HCT116 (cell line): ENCODE measurements around the gene CCNL1. TPM values are rescaled to one million over a fixed set of nuclear protein-coding genes. Genes with fewer than 3 reads are reported as not detected.
A peak's percentile ranks its signal among the peaks of the same experiment; 100 is the strongest.

Experiments used
- ATAC-seq: fragments of 200-7000 bp; cut with Tn5 transposase; 2 replicates; pipeline ENCODE4 v1.9.1; 2020; ENCODE audit warnings: mild to moderate bottlenecking, moderate library complexity
- BruUV-seq: library from RNA; stranded (reverse); fragments of 400-500 nt; replicated peaks from 2 replicates; lab custom pipeline; 2021; lab: Mats Ljungman, UMichigan
- CTCF ChIA-PET: fragments of 300-600 bp; sonication (Branson Sonifier 250); formaldehyde crosslinking; loops from one replicate; lab custom pipeline; 2021; ENCODE audit warnings: antibody characterized with exemption; lab: Charles Lee
- POLR2A ChIA-PET: fragments of 300-600, 350-600 bp; sonication (Branson Sonifier 250); formaldehyde crosslinking; loops from one replicate; lab custom pipeline; 2021; ENCODE audit warnings: antibody characterized with exemption; lab: Charles Lee
- RAD21 ChIA-PET, 2 experiments: fragments of 300-600 bp; sonication (Branson Sonifier 250); formaldehyde crosslinking; loops; one replicate each; lab custom pipeline; 2023; ENCODE audit warnings: low total read pairs in 2 of 2; ENCODE audit not compliant: uncharacterized antibody in 2 of 2, unreplicated experiment in 2 of 2, low non-redundant PET in 1 of 2; lab: Charles Lee
- DNase-seq: peaks from one replicate; pipeline ENCODE4 v3.0.0-alpha.2; 2010; ENCODE audit warnings: low read depth, low spot score
- H2AFZ ChIP-seq: fragments of 200-600 bp; shearing (Covaris generic), sonication (generic); 2 replicates; pipeline ENCODE4 v1.6.1; 2017; ENCODE audit warnings: low read depth, mixed run types, mixed read lengths, antibody characterized with exemption, low read length; ENCODE audit not compliant: poor library complexity, severe bottlenecking
- H3K27ac ChIP-seq: 2 replicates; pipeline ENCODE4 v1.5.1; 2012; ENCODE audit warnings: low read depth, low read length
- H3K27me3 ChIP-seq: fragments of 200-600 bp; sonication (generic); 2 replicates; pipeline ENCODE4 v1.6.1; 2016; ENCODE audit warnings: mixed run types, low read length, mixed read lengths; ENCODE audit not compliant: insufficient read depth
- H3K36me3 ChIP-seq, 2 experiments: fragments of 200-500 bp in 1 of 2; fragments of 200-600 bp in 1 of 2; sonication (Bioruptor generic) in 1 of 2; sonication (generic) in 1 of 2; 2 replicates each; pipeline versions ENCODE4 v1.5.1 to v1.6.1; 2014 to 2016; ENCODE audit warnings: low read length in 2 of 2, inconsistent platforms in 1 of 2, mixed read lengths in 1 of 2, mixed run types in 1 of 2; ENCODE audit not compliant: insufficient read depth in 2 of 2, control insufficient read depth in 1 of 2
- H3K4me1 ChIP-seq, 2 experiments: fragments of 200-600 bp in 1 of 2; sonication (generic) in 1 of 2; 2 replicates each; pipeline versions ENCODE4 v1.5.1 to v1.6.1; 2012 to 2017; ENCODE audit warnings: low read length in 2 of 2, inconsistent platforms in 1 of 2, mild to moderate bottlenecking in 1 of 2, mixed read lengths in 1 of 2, mixed run types in 1 of 2, moderate library complexity in 1 of 2; ENCODE audit not compliant: insufficient read depth in 2 of 2, control insufficient read depth in 1 of 2
- H3K4me2 ChIP-seq: fragments of 200-600 bp; sonication (generic); 2 replicates; pipeline ENCODE4 v1.6.1; 2017; ENCODE audit warnings: mixed run types, low read length, mixed read lengths
- H3K4me3 ChIP-seq, 2 experiments: fragments of 200-600 bp in 1 of 2; sonication (generic) in 1 of 2; replicated peaks in 1 of 2; 2 replicates each; pipeline ENCODE4 v1.5.1; 2011 to 2016; ENCODE audit warnings: low read length in 2 of 2, control low read depth in 1 of 2, low read depth in 1 of 2, mild to moderate bottlenecking in 1 of 2, mixed read lengths in 1 of 2, mixed run types in 1 of 2
- H3K79me2 ChIP-seq: fragments of 200-600 bp; sonication (generic); 2 replicates; pipeline ENCODE4 v1.6.1; 2017; ENCODE audit warnings: mild to moderate bottlenecking, mixed run types, low read length, moderate library complexity, mixed read lengths; ENCODE audit not compliant: insufficient read depth
- H3K9ac ChIP-seq: fragments of 200-600 bp; sonication (generic); 2 replicates; pipeline ENCODE4 v1.6.1; 2016; ENCODE audit warnings: low read length, mixed read lengths
- H3K9me2 ChIP-seq: fragments of 200-600 bp; sonication (generic), shearing (Covaris generic); 2 replicates; pipeline ENCODE4 v1.6.1; 2017; ENCODE audit warnings: mixed run types, mild to moderate bottlenecking, moderate library complexity; ENCODE audit not compliant: insufficient read depth
- H3K9me3 ChIP-seq, 2 experiments: fragments of 200-500 bp in 1 of 2; fragments of 200-600 bp in 1 of 2; sonication (Bioruptor generic) in 1 of 2; sonication (generic) in 1 of 2; 2 replicates each; pipeline ENCODE4 v1.6.1; 2014 to 2017; ENCODE audit warnings: low read length in 2 of 2, mixed read lengths in 2 of 2, inconsistent platforms in 1 of 2, low read depth in 1 of 2, mild to moderate bottlenecking in 1 of 2, mixed run types in 1 of 2, moderate library complexity in 1 of 2; ENCODE audit not compliant: control insufficient read depth in 1 of 2, insufficient read depth in 1 of 2
- H4K20me1 ChIP-seq: fragments of 200-600 bp; sonication (generic), shearing (Covaris generic); 2 replicates; pipeline ENCODE4 v1.6.1; 2017; ENCODE audit warnings: mixed run types, mild to moderate bottlenecking, moderate library complexity; ENCODE audit not compliant: insufficient read depth
- ATF3 ChIP-seq: IDR thresholded peaks from 2 replicates; pipeline ENCODE4 v1.6.1; 2012
- CBX3 ChIP-seq: IDR thresholded peaks from 2 replicates; pipeline ENCODE4 v1.6.1; 2012; ENCODE audit warnings: low read depth
- CTCF ChIP-seq, 3 experiments: fragments of 200-600 bp in 1 of 3; sonication (generic) in 1 of 3; IDR thresholded peaks in 2 of 3; conservative IDR thresholded peaks in 1 of 3; 2 replicates each; pipeline ENCODE4 v1.5.1; 2012 to 2017; ENCODE audit warnings: low read depth in 2 of 3, low read length in 2 of 3, antibody characterized with exemption in 1 of 3, borderline replicate concordance in 1 of 3, control low read depth in 1 of 3, mild to moderate bottlenecking in 1 of 3, mixed read lengths in 1 of 3, mixed run types in 1 of 3, moderate library complexity in 1 of 3; ENCODE audit not compliant: insufficient read depth in 1 of 3
- EZH2 ChIP-seq: fragments of 200-600 bp; sonication (generic); IDR thresholded peaks from 2 replicates; pipeline ENCODE4 v1.6.1; 2017; ENCODE audit warnings: antibody characterized with exemption, mixed run types
- EZH2phosphoT487 ChIP-seq: fragments of 200-600 bp; IDR thresholded peaks from 2 replicates; pipeline ENCODE4 v1.6.1; 2018; ENCODE audit warnings: antibody characterized with exemption, borderline replicate concordance
- FOSL1 ChIP-seq: IDR thresholded peaks from 2 replicates; pipeline ENCODE4 v1.6.1; 2012; ENCODE audit warnings: low read depth
- JUND ChIP-seq: IDR thresholded peaks from 2 replicates; pipeline ENCODE4 v1.6.1; 2012
- POLR2AphosphoS5 ChIP-seq: IDR thresholded peaks from 2 replicates; pipeline ENCODE4 v1.6.1; 2011; ENCODE audit warnings: mild to moderate bottlenecking, low read depth, low read length, moderate library complexity
- RAD21 ChIP-seq: IDR thresholded peaks from 2 replicates; pipeline ENCODE4 v1.6.1; 2012; ENCODE audit warnings: low read depth, mild to moderate bottlenecking
- YY1 ChIP-seq: IDR thresholded peaks from 2 replicates; pipeline ENCODE4 v1.6.1; 2011; ENCODE audit warnings: low read length, low read depth, moderate library complexity, mild to moderate bottlenecking; ENCODE audit not compliant: insufficient replicate concordance; ENCODE audit errors: extremely low read depth
- ZNF274 ChIP-seq: fragments of 200-500 bp; sonication (Bioruptor generic); IDR thresholded peaks from 2 replicates; pipeline ENCODE4 v1.6.1; 2014; ENCODE audit warnings: mild to moderate bottlenecking, low read depth, low read length, inconsistent platforms
- intact Hi-C: fragments of 100-400 bp; cut with micrococcal nuclease; formaldehyde crosslinking; loops from 2 replicates; pipeline ENCODE4 v1.10.0; 2022
- total RNA-seq: library from RNA; stranded (reverse); gene quantifications from one replicate; pipeline ENCODE4 v1.2.1, GENCODE V29; 2021; ENCODE audit not compliant: unreplicated experiment

CCNL1 gene
- total RNA-seq, 1 experiment from 2014 or later = 96.7 TPM

GRCh38 chr3:157119369-157119951 lies 40.5 kb downstream of the CCNL1 start:
- POLR2A ChIA-PET = no interaction called here
- CTCF ChIA-PET = no interaction called here
- Histone ChIP-seq H3K27ac (no peak overlapping the region), H3K9ac (no peak overlapping the region), H3K9me3 (no peaks in the 10 kb centered on the region), H3K4me1 (peaks cover 4 to 48% of the 10 kb centered on the region in 2 experiments; a peak in 2 of 4 replicates), H3K27me3 (no peaks in the 10 kb centered on the region), H3K79me2 (no peaks in the 10 kb centered on the region), H2AFZ (peak overlapping the region; percentile 13), H3K9me2 (no peaks in the 10 kb centered on the region), H4K20me1 (no peaks in the 10 kb centered on the region), H3K4me2 (no peak overlapping the region), H3K4me3 (no peak overlapping the region), H3K36me3 (no peaks in the 10 kb centered on the region)
- RAD21 ChIA-PET = interaction anchor here in 1 of 2 experiments (0.6 kb wide), 1 partner anchor 12 kb away, joined by 5 read pairs; no protein-coding TSS in a partner anchor
- BruUV-seq = no TSS peak
- DNase-seq = no peak
- no peak for ATAC-seq
- intact Hi-C loops = no loop called here
- TF ChIP-seq JUND (no peak), EZH2 (no peak), POLR2AphosphoS5 (no peak), YY1 (no peak), ATF3 (no peak), RAD21 (no peak), CBX3 (no peak)

- ChIA-PET RAD21 (no interaction called here), CTCF (interaction anchor here (0.7 to 1.5 kb wide), 2 partner anchors 12 to 574 kb away, joined by 3 read pairs; no protein-coding TSS in a partner anchor), POLR2A (no interaction called here)
- H3K36me3 ChIP-seq = no peaks in the 10 kb centered on the region
- H3K4me1 ChIP-seq = peaks cover 4 to 44% of the 10 kb centered on the region in 2 experiments; a peak in 2 of 4 replicates
- H3K9me2 ChIP-seq = no peaks in the 10 kb centered on the region
- no peak overlapping the region for H3K4me2 ChIP-seq
- DNase-seq = no peak
- no peak overlapping the region for H3K27ac ChIP-seq
- no peaks in the 10 kb centered on the region for H4K20me1 ChIP-seq
- BruUV-seq = no TSS peak
- no peak for TF ChIP-seq CTCF (IDR thresholded peaks at IDR 0.05 in 2 of 3, conservative IDR thresholded peaks at IDR 0.05 in 1 of 3; ENCODE audit: borderline replicate concordance in 1 of 3, insufficient read depth in 1 of 3, low read depth in 2 of 3, low read length in 2 of 3)
- TF ChIP-seq ATF3 = no peak
- TF ChIP-seq FOSL1 = no peak
- TF ChIP-seq YY1 = no peak
- no peak for TF ChIP-seq EZH2phosphoT487
- TF ChIP-seq ZNF274 = no peak
- no peak overlapping the region for H3K4me3 ChIP-seq
- H3K9ac ChIP-seq = no peak overlapping the region
- no peaks in the 10 kb centered on the region for H3K27me3 ChIP-seq
- H2AFZ ChIP-seq = no peak overlapping the region
- H3K79me2 ChIP-seq = no peaks in the 10 kb centered on the region
- intact Hi-C loops = no loop called here
- H3K9me3 ChIP-seq = no peaks in the 10 kb centered on the region
- ATAC-seq = no peak
These were observed 41.9 kb downstream of the CCNL1 start for GRCh38 chr3:157117875-157118654.
